IMR-90 (cell line): ENCODE results near the gene EMX1. TPM values are rescaled to one million over a fixed set of nuclear protein-coding genes. Genes with fewer than 3 reads are reported as not detected.

Source experiments
- ATAC-seq: fragments of 200-7000 bp; cut with Tn5 transposase; 2 replicates; pipeline ENCODE4 v1.9.1; 2020; ENCODE audit warnings: low read depth, mild to moderate bottlenecking, moderate library complexity
- BruUV-seq: library from RNA; stranded (reverse); fragments of 400-500 nt; replicated peaks from 2 replicates; lab custom pipeline; 2021; lab: Mats Ljungman, UMichigan
- CTCF ChIA-PET: fragments of 300-600 bp; formaldehyde crosslinking; extraction: SDS; loops from one replicate; lab custom pipeline; 2021; ENCODE audit warnings: antibody characterized with exemption; lab: Yijun Ruan, JAX
- POLR2A ChIA-PET: fragments of 300-600 bp; sonication (Branson Sonifier 250); formaldehyde crosslinking; loops from one replicate; lab custom pipeline; 2022; ENCODE audit warnings: antibody characterized with exemption; ENCODE audit not compliant: unreplicated experiment; lab: Charles Lee
- DNase-seq: peaks from one replicate; pipeline ENCODE4 v3.0.0; 2013
- H2AFZ ChIP-seq: replicated peaks from 2 replicates; pipeline ENCODE3; 2013; ENCODE audit warnings: low read length, mild to moderate bottlenecking; ENCODE audit not compliant: poor library complexity
- H2AK5ac ChIP-seq: 2 replicates; pipeline ENCODE4 v1.6.1; 2013; ENCODE audit warnings: low read depth, low read length, inconsistent platforms
- H2AK9ac ChIP-seq: replicated peaks from 2 replicates; pipeline ENCODE3; 2013; ENCODE audit warnings: mild to moderate bottlenecking, low read depth, low read length, moderate library complexity; ENCODE audit not compliant: poor library complexity
- H2BK120ac ChIP-seq: 2 replicates; pipeline ENCODE4 v1.6.1; 2013; ENCODE audit warnings: low read depth, low read length, inconsistent platforms
- H2BK15ac ChIP-seq: 3 replicates; pipeline ENCODE4 v1.6.1; 2013; ENCODE audit warnings: low read depth, low read length, inconsistent platforms
- H2BK20ac ChIP-seq: 2 replicates; pipeline ENCODE4 v1.6.1; 2013; ENCODE audit warnings: low read depth, mild to moderate bottlenecking, inconsistent platforms, low read length, moderate library complexity
- H2BK5ac ChIP-seq: 2 replicates; pipeline ENCODE4 v1.6.1; 2013; ENCODE audit warnings: mild to moderate bottlenecking, low read depth, low read length, inconsistent platforms; ENCODE audit not compliant: poor library complexity, severe bottlenecking
- H3K14ac ChIP-seq: replicated peaks from 2 replicates; pipeline ENCODE4 v1.6.1; 2013; ENCODE audit warnings: low read depth, low read length, inconsistent platforms
- H3K18ac ChIP-seq: 2 replicates; pipeline ENCODE4 v1.6.1; 2013; ENCODE audit warnings: low read depth, low read length, control low read depth
- H3K23ac ChIP-seq: 2 replicates; pipeline ENCODE4 v1.6.1; 2013; ENCODE audit warnings: low read depth, low read length, inconsistent platforms
- H3K27ac ChIP-seq: 2 replicates; pipeline ENCODE4 v1.5.1; 2013; ENCODE audit warnings: mild to moderate bottlenecking, control low read depth, low read length; ENCODE audit not compliant: insufficient read depth
- H3K27me3 ChIP-seq: 2 replicates; pipeline ENCODE4 v1.6.1; 2013; ENCODE audit warnings: low read length; ENCODE audit not compliant: control insufficient read depth, insufficient read depth
- H3K36me3 ChIP-seq: 2 replicates; pipeline ENCODE4 v1.6.1; 2013; ENCODE audit warnings: low read length, mixed read lengths; ENCODE audit not compliant: control insufficient read depth, insufficient read depth
- H3K4ac ChIP-seq: 2 replicates; pipeline ENCODE4 v1.6.1; 2013; ENCODE audit warnings: low read depth, low read length, inconsistent platforms
- H3K4me1 ChIP-seq: 2 replicates; pipeline ENCODE4 v1.6.1; 2013; ENCODE audit warnings: low read length, mixed read lengths; ENCODE audit not compliant: control insufficient read depth, insufficient read depth
- H3K4me2 ChIP-seq: 2 replicates; pipeline ENCODE4 v1.6.1; 2013; ENCODE audit warnings: low read depth, mild to moderate bottlenecking, control low read depth, low read length, moderate library complexity
- H3K4me3 ChIP-seq: 2 replicates; pipeline ENCODE4 v1.5.1; 2013; ENCODE audit warnings: low read depth, mild to moderate bottlenecking, control low read depth, low read length, moderate library complexity; ENCODE audit not compliant: insufficient read depth
- H3K56ac ChIP-seq: 2 replicates; pipeline ENCODE4 v1.6.1; 2013; ENCODE audit warnings: low read length, inconsistent platforms; ENCODE audit not compliant: insufficient read depth; ENCODE audit errors: extremely low read depth
- H3K79me1 ChIP-seq, 2 experiments: 2 replicates each; pipeline ENCODE4 v1.6.1; 2013; ENCODE audit warnings: low read length in 2 of 2, inconsistent platforms in 1 of 2, low read depth in 1 of 2
- H3K9ac ChIP-seq: 2 replicates; pipeline ENCODE4 v1.6.1; 2013; ENCODE audit warnings: low read depth, low read length, control low read depth
- H3K9me1 ChIP-seq: 2 replicates; pipeline ENCODE4 v1.6.1; 2013; ENCODE audit warnings: low read length, inconsistent platforms; ENCODE audit not compliant: insufficient read depth
- H3K9me3 ChIP-seq: 2 replicates; pipeline ENCODE4 v1.6.1; 2013; ENCODE audit warnings: low read length; ENCODE audit not compliant: control insufficient read depth, insufficient read depth
- H4K20me1 ChIP-seq: 2 replicates; pipeline ENCODE4 v1.6.1; 2013; ENCODE audit warnings: low read length, inconsistent platforms; ENCODE audit not compliant: insufficient read depth
- H4K5ac ChIP-seq: 2 replicates; pipeline ENCODE4 v1.6.1; 2013; ENCODE audit warnings: mild to moderate bottlenecking, low read depth, low read length, control low read depth
- H4K8ac ChIP-seq, 2 experiments: 2 replicates each; pipeline ENCODE4 v1.6.1; 2013; ENCODE audit warnings: low read depth in 2 of 2, low read length in 2 of 2, control low read depth in 1 of 2, inconsistent platforms in 1 of 2
- H4K91ac ChIP-seq: 2 replicates; pipeline ENCODE4 v1.6.1; 2013; ENCODE audit warnings: low read depth, low read length, inconsistent platforms; ENCODE audit not compliant: insufficient read depth
- CHD1 ChIP-seq: IDR thresholded peaks from 2 replicates; pipeline ENCODE4 v1.6.1; 2012; ENCODE audit warnings: low read depth, low read length, improper control_type of control experiment
- FOS ChIP-seq: fragments of 150-350 bp; IDR thresholded peaks from 2 replicates; pipeline ENCODE4 v1.6.1; 2016; ENCODE audit warnings: low read depth, low read length
- MAFK ChIP-seq: IDR thresholded peaks from 2 replicates; pipeline ENCODE4 v1.6.1; 2012; ENCODE audit warnings: low read depth, low read length, improper control_type of control experiment
- MXI1 ChIP-seq: IDR thresholded peaks from 2 replicates; pipeline ENCODE4 v1.6.1; 2012; ENCODE audit warnings: low read depth, mild to moderate bottlenecking, low read length, moderate library complexity, borderline replicate concordance
- NFE2L2 ChIP-seq: fragments of 150-350 bp; IDR thresholded peaks from 2 replicates; pipeline ENCODE4 v1.6.1; 2016; ENCODE audit warnings: low read depth, mild to moderate bottlenecking, low read length
- POLR2A ChIP-seq: IDR thresholded peaks from 2 replicates; pipeline ENCODE4 v1.6.1; 2012; ENCODE audit warnings: mild to moderate bottlenecking, low read depth, low read length
- RAD21 ChIP-seq: IDR thresholded peaks from 2 replicates; pipeline ENCODE4 v1.6.1; 2012; ENCODE audit warnings: low read length, improper control_type of control experiment
- RFX5 ChIP-seq: IDR thresholded peaks from 2 replicates; pipeline ENCODE4 v1.8.0; 2012; ENCODE audit warnings: low read depth, mild to moderate bottlenecking, low read length, moderate library complexity
- SMC3 ChIP-seq: fragments of 150-350 bp; IDR thresholded peaks from 2 replicates; pipeline ENCODE4 v1.6.1; 2016; ENCODE audit warnings: low read depth, mild to moderate bottlenecking, antibody characterized with exemption, low read length, moderate library complexity
- USF2 ChIP-seq: fragments of 150-350 bp; IDR thresholded peaks from 2 replicates; pipeline ENCODE4 v1.6.1; 2017; ENCODE audit warnings: mild to moderate bottlenecking, antibody characterized with exemption, low read length, low read depth
- WGBS, 2 experiments: methylation state at CpG; one replicate each; pipeline versions ENCODE4 v1.1.5 to v1.1.7; 2013; ENCODE audit warnings: missing lambda C conversion rate in 2 of 2; ENCODE audit not compliant: insufficient read length in 1 of 2; ENCODE audit errors: extremely low coverage in 2 of 2; 5-methylcytosine and 5-hydroxymethylcytosine counted together
- dilution Hi-C: fragments of 300-500 bp; cut with HindIII; formaldehyde crosslinking; loops from one replicate; pipeline ENCODE4 v1.14.3; 2018; ENCODE audit warnings: low sequenced_read_pairs; ENCODE audit not compliant: unreplicated experiment
- in situ Hi-C: fragments of 300-500 bp; cut with MboI; formaldehyde crosslinking; loops from 3 replicates; pipeline ENCODE4 v1.14.3; 2019; ENCODE audit warnings: low sequenced_read_pairs, inconsistent platforms, mixed read lengths
- intact Hi-C: fragments of 100-400 bp; cut with micrococcal nuclease; formaldehyde crosslinking; loops from 2 replicates; pipeline ENCODE4 v1.10.0; 2022
- polyA plus RNA-seq, 3 experiments: library from polyadenylated mRNA; depleted of rRNA; stranded (reverse); fragments of >200 nt; gene quantifications; 2 replicates each; pipeline ENCODE4 v1.2.3, GENCODE V29; 2012; ENCODE audit warnings: low replicate concordance in 1 of 3
- total RNA-seq: library from RNA; depleted of rRNA; stranded (reverse); fragments of >200 nt; gene quantifications from 2 replicates; pipeline ENCODE4 v1.2.3, GENCODE V29; 2012
- TF ChIP-seq, protein P1 (sequence below): fragments of 150-350 bp; IDR thresholded peaks from 2 replicates; pipeline ENCODE4 v1.6.1; 2016; ENCODE audit warnings: low read depth, mild to moderate bottlenecking, low read length, moderate library complexity, borderline replicate concordance

The EMX1 gene
- total and polyA plus RNA-seq, 2 of the 4 experiments (the other 2 are of a cell fraction) = not detected

DNA sequence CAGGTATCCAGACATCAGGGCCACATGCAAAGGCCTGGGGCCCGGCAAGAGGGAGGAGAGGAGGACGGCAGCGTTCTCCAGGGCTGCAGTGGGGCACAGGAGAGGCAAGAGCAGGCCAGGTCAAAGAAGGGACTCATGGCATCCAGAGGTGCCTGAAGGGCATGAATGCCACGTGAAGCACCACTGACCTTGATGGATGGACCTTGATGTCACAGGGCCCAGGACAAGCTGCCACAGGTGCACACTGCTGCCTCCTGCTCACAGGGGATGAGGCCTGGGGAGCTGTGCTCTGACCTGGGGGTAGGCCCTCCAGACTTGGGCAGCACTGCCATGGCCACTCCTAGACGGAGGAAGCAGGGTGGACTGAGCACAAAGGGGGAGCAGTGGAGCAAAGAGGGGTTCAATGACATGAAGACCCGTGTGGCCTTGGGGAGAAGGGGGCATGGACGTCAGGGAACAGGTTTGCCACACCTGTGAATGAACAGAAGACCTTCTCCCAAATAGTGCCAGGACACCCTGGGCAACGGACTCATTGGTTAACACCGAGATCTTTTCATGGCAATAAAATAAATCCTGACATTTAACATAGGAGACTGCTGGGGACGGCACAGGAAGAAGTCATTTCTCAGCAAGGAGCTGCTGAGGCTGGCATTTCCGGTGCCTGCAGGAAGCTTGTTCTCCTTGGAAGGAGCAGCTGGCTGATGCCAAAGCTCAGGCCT, 65.6 kb downstream of the EMX1 start:
- no peaks in the 10 kb centered on the region for H3K27me3 ChIP-seq
- no peak overlapping the region for H2BK15ac ChIP-seq
- no peaks in the 10 kb centered on the region; the same call in 1 of the 2 replicates for H3K36me3 ChIP-seq
- no peak overlapping the region for H2BK120ac ChIP-seq
- intact Hi-C loops = no loop called here
- H3K4me2 ChIP-seq = no peak overlapping the region
- POLR2A ChIA-PET = no interaction called here
- CTCF ChIA-PET = no interaction called here
- no peak overlapping the region for H4K5ac ChIP-seq
- H3K9ac ChIP-seq = no peak overlapping the region
- peaks cover 11% of the 10 kb centered on the region; the same call in 1 of the 2 replicates for H3K9me1 ChIP-seq
- peaks cover 4% of the 10 kb centered on the region; the same call in 1 of the 2 replicates for H3K4me1 ChIP-seq
- H2BK20ac ChIP-seq = no peak overlapping the region
- no peak overlapping the region for H2BK5ac ChIP-seq
- DNase-seq (no peak), ATAC-seq (no peak)
- no peak overlapping the region for H2AK5ac ChIP-seq
- H3K23ac ChIP-seq = no peak overlapping the region
- H3K4me3 ChIP-seq = no peak overlapping the region
- no peak overlapping the region for H4K91ac ChIP-seq
- in situ Hi-C loops = no loop called here
- TF ChIP-seq RFX5 (no peak), NFE2L2 (no peak), RAD21 (no peak), POLR2A (no peak), FOS (no peak), MAFK (no peak), USF2 (no peak), SMC3 (no peak), MXI1 (no peak), CHD1 (no peak)
- TF ChIP-seq, protein P1, sequence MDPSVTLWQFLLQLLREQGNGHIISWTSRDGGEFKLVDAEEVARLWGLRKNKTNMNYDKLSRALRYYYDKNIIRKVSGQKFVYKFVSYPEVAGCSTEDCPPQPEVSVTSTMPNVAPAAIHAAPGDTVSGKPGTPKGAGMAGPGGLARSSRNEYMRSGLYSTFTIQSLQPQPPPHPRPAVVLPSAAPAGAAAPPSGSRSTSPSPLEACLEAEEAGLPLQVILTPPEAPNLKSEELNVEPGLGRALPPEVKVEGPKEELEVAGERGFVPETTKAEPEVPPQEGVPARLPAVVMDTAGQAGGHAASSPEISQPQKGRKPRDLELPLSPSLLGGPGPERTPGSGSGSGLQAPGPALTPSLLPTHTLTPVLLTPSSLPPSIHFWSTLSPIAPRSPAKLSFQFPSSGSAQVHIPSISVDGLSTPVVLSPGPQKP = no peak
- no peak overlapping the region for H3K14ac ChIP-seq
- H3K27ac ChIP-seq = no peak overlapping the region
- no peaks in the 10 kb centered on the region for H4K20me1 ChIP-seq
- H3K56ac ChIP-seq = no peak overlapping the region
- dilution Hi-C loops = no loop called here
- no peaks in the 10 kb centered on the region for H3K9me3 ChIP-seq
- BruUV-seq = no TSS peak
- no peak overlapping the region for H4K8ac ChIP-seq
- no peak overlapping the region for H3K4ac ChIP-seq
- no peaks in the 10 kb centered on the region for H3K79me1 ChIP-seq
- 91% methylated on average over 4 of the region's 11 CpGs; no CpG with 5 or more reads in 1 of the 2 experiments for WGBS, 2 experiments
- H3K18ac ChIP-seq = no peak overlapping the region
- H2AFZ ChIP-seq = no peak overlapping the region
- H2AK9ac ChIP-seq = no peak overlapping the region
